Activated gamma-delta T cell (primary cell): ENCODE measurements around the gene KCNMA1.

ENCODE experiments used
- DNase-seq: peaks from one replicate; lab custom pipeline; 2025; lab: John Stamatoyannopoulos, UW

Gene KCNMA1

DNA sequence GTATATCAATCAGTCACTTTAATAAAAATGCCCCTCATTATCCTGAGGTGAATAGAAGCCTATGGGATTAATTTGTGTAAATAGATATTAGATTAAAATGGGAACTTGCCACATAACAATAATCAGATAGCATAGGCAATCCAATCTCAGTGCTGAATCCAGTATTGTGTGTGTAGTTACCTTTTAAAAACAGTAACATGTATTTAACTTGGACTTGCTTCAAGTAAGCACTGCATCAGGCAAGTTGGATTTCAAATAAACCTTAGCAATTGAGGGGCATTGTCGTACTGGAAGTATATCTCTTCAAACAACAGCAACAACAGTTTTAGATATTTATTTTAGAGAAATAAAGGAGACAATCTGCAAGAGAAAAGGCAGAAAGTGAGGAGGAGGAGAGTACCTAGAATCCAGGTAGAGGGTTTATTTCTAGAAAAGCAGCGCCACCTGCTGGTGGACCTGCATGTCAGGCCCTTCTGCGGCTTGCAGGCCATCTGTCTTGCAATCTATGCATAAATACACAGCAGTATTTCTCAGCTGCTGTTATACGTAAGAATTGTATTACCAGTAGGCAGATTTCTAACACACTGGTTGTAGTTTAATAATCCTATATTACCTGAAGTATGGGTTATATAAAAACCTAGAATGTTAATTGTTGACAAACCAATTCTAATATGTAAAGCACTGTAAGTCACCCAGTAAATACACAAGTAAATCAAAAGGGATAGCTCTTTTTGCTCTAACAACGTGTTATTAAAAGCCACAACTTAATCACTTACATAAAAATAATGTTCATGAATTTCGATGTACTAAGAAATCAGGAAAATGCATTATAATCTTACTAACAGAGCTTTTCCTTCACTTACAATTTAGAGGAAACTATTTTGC is 652.8 kb downstream of the KCNMA1 start:
- no peak for DNase-seq

DNA sequence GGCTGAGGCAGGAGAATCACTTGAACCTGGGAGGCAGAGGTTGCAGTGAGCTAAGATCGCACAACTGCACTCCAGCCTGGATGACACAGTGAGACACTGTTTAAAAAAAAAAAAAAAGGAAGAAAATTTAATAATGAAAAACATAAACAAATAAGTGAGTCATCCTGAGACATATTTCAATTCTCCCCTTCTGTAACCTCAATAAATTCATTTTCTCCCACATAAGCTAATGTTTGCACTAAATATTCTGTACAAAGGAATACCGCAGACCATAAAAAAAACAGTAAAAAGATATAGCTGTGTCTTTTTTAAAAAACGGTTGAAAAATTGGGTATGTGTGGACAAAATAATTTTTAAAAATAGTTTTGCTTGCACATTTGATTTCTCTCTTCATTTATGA is 654.0 kb downstream of the KCNMA1 start:
- DNase-seq: no peak

DNA sequence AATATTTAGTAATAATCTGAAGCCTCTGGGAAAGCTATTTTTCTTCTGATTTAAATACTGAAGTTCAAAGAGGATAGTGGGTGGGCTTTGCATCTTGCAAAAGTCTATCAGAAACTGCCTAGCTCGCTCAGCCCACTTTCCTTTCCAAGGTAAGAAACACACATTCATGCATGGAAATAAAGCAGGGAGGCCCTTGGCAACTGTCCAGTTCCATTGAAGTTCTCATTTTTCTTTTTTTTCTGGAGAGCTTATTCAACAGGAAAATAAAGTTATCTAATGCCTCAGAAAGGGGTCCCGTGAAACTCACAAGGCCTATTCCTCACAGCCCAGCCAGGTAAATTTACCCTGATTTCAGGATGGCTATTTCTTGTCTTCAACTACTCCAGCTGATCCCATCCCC is 654.9 kb downstream of the KCNMA1 start:
- DNase-seq: no peak

DNA sequence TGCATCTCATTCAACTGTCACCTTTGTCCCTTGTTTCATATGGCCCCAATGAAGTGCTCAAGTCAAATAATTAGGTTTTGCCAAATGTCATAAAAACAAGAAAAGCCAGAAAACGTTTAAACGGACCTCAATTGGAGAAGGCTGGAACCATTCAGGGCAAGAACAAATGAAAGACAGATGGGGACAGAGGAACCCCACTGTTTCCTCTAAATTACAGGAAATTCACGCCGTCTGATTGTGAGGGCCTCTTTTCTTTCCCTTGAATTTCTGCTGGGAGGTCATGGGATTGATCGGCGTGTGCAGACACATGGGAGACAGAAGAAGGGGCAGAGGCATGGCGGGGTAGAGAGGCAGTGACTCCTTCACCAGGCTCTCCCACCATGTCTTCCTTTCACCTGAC is 656.4 kb downstream of the KCNMA1 start:
- no peak for DNase-seq

DNA sequence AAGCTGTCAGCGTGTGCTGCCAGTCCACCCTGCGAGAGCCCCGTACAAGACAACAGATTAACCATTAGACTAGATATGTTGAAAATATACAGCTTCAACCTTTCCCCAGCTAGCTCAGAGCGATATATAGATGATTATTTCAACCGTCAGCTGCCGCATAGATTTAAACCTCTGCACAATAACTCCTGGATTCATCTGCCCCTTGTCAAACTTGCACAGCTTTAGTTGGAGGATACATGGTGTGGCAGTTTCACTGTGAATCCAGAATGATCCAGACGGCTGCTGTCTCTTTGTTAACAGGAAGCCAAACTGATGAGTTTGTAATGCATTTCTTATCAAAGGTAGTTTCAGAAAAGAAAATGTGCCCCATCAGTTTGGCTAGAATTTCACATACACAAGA is 659.7 kb downstream of the KCNMA1 start:
- DNase-seq: no peak

DNA sequence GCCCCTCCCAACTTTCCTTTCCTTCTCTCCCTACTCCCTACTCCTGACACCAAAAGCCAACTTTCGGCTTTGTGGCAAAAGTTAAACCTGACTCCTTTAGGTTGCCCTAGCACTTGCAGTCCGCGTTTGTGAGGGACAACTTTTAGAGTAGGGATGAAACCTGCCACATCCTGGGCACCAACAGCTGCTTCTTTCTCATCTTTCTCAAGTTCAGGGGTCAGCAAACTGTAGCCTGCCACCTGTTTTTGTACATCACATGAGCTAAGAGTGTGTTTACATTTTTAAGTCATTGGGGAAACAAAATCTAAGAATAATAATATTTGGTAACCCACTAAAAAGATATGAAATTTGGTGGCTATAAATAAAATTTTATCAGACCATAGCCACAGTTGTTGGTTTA is 660.6 kb downstream of the KCNMA1 start:
- no peak for DNase-seq

DNA sequence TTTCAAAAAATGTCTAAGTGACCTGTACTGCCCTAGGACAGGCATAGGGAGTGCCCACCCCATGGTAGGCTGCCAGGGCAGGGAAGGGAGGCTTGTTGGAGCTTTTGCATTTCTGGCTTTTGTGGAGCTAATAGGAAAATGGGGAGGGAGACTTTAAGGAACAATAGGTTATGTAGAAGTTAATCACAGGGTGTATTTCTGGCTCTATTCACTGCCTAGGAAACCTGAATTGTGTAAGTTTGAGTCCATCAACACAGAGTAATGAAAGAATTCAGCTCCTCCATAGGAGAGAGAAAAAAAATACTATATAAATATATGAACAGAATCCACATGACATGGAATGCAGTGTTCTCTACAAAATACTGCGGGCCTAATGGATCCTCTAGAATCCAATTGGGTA is 661.5 kb downstream of the KCNMA1 start:
- no peak for DNase-seq

DNA sequence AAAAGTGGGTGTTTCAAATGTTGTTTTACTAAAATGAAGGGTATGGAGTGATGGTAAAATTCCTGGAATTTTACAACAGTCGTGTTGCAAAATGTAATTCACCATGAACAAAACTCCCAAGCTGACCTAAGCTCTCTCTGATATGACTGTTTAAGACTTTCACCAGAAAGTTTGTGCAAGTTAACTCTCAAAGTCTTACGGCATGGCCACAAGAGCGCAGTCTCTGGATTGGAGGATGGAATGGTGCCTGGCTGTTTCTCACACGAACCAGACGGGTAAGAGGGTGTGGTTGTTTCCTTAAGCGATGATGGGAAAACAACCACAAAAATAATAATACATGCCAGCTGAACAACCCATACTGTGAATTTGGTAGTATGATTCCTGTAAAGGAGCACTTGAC is 662.5 kb downstream of the KCNMA1 start:
- DNase-seq: no peak

DNA sequence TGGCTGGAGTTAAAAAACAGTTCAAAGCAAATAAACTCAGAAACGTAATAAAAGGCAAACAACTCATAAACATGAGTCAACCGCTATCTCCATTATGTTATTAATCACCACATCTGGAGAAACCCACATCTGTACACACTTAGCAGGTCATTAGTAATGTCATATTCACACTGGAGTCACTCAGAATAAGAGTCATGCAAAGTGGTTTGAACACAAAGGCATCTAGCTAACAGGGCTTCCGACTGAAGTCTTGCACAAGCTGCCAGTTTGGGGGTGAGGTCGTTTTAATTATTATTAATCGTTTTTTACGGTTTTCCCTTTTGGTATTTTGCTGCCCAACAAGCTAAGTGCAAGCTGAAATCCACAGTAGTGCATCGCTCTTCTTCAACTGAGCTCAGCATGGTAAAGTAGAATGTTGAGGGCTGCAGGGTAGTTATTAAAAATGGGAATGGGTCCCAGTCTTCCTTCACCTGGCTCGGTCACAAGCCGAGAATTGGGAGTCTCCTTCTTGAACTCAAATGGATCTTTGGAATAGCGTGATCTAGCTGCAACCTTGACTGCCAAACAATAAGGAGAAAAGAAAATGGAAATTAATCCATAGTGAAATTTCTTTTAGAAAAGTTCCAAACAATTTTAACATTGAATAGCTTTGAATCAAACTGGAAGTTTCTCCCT is 663.5 kb downstream of the KCNMA1 start:
- no peak for DNase-seq

DNA sequence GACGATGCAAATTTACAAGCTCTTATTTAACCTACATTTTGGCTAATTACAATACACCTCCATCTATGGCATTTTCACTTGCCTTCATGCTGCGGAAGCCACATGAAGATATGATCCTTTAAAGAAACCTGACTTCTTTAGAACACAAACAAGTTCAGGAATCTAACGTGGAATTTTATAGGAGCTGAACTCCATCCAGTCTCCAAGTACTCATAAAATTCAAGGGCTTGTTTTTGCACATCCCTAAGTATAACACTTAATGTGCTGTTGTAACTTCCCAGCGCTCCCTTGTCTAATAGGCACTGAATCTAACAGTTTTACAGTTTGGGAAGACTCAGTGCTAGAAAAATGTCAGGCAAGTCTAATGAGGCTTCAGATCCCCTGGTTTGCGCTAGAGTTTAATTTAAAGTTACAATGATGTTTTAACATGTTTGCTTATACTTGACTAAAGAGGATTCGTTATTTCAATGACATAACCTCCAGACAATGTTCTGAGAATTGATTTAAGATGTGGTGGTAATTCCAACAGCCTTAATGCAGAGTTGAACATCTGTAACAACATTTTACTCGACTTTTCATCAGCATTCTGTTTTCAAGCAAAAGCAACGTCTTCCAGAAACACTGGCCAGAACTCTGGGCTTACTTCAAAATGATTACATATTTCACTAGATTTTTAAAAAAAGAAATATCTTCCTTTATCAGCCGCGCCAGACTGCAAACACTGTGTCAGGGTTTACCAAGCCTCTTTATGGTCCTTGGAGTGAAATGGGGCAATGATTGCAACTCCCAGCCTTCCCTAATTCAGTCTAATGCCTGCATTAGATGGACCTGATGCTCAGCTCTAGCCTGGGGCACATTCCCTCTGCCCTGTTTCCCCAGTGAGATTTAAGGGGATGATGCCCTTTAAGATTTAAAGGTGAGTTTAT is 664.3 kb downstream of the KCNMA1 start:
- DNase-seq: no peak

DNA sequence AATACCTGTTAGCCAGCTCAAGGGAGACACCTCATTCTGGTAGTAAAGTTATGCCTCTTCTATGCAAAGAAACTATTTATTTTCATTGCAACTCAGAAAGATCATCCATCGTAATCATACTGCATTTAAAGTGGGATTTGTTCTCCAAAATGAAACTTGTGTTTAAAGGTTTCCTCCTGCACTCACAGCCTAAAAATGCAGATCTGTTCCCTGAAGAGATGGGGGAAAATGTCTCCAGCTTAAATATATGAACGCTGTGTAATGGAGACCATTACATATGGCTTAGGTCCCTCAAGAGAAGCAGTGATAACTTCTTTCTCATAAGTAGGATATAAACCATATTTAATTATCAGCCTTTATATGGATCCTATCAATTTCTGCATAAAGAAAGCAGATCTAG is 665.1 kb downstream of the KCNMA1 start:
- no peak for DNase-seq

DNA sequence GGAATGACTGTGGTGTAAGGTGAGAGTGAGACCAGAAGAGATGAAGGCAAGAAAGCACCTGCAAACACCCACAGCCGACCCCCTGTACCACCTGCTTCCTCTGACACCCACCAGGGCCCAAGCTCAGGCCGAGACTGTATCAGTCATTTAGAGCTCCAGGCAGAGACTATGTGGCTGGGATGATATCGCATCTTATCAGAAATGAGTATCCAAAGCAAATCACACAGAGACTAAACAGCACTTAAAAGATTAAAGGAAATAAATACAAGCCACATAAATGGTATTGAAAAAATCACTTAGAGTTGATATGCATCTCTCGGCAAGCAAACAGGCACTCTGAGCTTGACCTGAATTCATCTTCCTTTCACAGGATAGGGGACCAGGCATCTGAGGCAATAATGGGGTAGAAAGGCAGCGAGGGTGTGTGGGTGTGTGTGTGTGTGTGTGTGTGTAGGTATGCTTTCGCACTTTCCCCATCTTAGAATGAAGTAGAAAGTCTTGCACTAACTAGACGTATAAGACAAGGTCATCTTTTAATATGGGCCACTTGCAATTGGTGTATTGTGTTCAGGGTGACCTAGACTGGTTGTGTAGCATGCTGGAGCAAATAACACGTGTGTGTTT is 665.9 kb downstream of the KCNMA1 start:
- DNase-seq: no peak

DNA sequence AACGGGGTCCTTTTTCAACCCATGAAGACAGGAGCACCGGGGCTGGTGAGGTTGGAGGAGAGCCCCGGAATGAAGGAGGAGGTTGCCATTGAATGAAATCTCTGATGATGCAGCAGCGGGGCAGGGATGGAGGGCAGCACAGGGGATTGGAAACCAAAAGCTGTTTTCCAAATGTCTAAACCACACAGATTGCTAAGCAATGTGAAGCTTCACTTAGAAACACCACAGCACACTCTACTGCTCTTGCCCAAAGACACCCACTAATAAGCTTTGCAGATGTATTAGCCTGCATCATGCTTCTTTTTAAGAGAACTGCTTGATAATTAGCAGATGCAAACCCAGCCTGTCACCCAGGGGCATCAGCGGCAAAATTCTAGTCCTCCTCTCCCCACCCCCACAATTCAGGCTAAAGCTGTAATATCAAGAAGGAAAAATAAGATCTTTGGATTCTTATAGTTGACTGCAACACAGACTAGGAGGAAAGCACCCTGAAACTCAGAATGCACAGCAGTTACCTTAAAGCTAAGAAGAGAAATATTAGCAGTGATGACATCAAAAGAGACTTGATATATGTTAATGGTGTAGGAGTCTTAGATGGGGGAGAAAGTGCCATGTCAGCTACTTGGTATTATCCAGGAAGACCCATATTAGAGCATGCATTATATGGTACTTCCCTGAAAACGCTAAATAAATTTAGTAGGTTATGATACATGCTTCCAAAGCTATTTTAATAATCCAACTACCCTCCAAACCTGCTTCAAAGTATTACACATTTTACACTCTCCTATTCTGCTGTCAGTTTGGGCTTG is 666.7 kb downstream of the KCNMA1 start:
- DNase-seq: no peak

DNA sequence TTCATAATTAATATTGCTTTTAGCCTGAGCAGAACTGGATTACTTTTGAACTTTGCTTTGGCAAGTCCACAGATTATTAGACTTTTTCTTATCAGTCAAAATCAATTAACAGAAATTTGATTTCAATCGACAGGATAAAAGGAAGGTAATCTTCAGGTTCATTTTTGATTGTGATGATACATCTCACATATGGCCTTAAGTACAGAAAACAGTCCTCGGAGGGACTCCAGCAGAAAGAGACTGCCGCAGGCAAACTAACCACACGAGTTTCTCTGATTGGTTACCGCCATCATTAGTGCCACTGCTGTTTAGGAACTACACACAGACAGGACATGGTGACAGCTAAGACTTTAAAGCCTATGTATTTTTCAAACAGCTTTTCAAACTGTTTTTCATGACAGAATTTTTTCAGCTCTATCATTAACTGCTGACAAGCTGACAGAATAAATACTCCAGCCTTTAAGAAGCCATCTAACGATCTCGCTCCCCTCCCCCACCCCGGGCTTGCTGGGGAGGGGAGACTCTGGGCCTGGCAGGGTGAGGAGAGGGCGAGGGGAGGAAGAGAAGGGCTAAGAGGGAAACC is 668.2 kb downstream of the KCNMA1 start:
- no peak for DNase-seq

DNA sequence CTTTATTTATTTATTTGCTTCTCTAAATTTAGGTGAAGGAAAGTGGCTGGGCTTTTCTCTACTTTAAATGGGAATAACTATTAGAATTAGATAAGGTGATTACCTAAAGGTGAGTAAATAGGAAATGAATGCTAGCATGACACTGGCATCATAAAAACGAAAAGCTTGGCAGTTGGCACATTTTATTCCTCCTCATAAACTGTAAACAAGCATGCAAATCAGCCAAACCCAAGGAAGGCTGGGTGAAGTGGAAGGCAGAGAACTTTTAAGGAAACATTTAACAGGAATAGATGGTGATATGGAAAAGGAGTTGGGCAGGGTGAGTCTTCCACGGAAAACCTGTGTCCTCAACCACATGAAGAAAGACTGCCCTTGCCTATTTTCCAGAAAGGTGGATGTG is 669.1 kb downstream of the KCNMA1 start:
- no peak for DNase-seq

DNA sequence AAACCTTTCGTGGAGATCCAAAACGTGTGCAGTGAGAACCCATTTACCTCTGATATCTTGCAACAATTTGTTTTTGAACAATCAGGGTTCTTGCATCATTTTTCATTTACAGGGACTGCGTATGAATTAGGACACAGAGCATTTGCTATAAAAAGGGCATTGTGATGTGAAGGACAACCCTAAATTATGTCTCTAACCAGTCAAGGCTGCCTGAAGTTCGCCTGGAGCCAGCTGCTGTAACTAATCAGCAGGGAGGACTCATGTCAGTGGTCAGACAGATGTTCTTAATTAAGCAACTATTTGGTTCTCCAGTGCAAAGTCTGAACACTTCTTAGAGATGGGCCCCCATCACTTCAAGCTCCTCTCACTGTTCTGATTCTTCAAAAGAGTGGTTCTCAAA is 674.8 kb downstream of the KCNMA1 start:
- DNase-seq: no peak

DNA sequence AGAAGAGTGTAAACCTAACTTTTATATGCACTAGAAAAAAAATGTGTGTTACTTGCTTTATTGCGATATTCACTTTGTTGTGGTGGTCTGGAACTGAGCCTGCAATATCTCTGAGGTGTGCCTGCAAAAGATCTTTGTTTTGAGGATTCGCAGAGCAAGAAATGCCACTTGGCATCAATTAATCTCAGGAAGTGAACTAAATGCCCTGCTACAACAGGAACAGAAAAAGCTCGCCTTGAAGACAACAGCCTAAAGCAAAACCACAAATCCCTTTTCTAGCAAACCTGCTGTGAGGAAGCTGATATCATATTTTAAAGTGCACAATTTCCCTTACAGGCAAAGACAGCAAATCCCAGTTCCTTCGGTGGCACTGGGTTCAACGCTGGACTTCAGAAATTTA is 675.8 kb downstream of the KCNMA1 start:
- no peak for DNase-seq

DNA sequence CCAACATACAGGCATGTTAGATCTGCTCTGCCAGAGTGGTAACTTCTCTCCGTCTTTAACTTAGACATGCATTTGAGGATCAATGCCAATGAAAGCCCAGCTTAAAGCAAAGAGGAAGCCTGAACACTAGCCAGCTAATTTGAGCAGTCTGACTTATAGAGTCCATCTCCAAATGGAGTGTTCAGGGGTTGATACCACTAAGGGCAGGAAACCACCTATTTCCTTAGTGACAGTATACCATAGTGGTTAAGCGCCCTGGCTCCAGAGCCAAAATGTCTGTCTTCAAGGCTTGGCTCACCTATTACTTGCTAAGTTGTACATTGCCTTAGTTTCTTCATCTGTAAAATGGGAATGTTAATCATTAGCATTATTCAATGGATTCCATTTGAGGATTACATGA is 678.5 kb downstream of the KCNMA1 start:
- no peak for DNase-seq

DNA sequence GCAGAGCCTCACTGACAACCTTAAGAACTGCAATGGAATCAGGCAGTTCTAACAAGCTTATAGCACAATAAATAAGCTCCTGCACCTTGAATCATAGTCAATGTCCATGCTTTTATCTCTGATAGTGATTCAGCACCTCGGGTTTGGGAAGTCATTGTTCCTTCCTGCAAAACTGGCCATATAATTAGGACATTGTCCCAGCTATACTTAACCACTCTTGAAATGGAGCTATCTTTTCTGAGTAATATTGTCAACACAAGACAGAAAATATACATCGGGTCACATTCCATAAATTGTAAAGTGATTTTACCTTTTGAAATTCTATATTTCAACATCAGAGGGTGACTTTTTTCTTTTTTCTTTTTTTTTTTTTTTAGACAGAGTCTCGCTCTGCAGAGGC is 682.8 kb downstream of the KCNMA1 start:
- no peak for DNase-seq

DNA sequence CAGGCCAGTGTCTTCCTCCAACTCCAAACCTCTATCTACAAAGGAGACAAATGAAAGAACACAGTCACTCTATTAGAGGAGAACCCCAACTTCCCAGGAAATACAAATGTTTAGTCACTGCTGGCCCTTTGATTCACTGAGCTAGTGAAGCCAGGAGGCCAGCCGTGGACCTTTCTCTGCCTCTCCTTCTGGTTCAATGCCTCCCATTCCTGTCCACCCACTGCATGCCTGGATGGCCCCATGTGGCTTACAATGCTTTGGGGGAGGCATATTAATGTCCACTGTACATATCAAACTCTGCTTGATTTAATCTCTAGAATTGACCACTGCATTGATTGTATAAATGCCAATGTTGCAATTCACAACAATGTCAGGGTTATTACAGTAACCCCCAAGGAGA is 687.3 kb downstream of the KCNMA1 start:
- DNase-seq: no peak

DNA sequence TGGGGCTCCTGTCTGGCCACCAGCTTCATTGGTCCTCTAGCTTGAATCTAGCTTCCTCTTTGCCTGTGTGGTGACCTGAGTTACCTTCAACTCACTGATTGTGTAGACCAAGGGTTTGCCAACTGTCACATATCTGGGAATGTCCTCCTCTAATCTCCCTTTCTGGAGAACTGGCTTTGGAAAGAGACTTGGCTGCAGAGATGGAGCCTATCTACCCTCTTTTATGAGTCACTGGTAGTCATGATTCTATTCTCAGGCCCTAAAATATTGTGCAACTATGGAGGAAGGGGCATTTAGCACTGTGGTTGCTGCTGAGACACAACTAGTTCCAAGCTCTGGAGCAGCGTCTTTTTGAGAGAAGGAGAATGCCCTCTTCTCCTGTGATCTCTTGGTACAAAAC is 691.3 kb downstream of the KCNMA1 start:
- DNase-seq: no peak
